Neural progenitor cell (in vitro differentiated cells): ENCODE data around the gene DGKD.

Experiments used
- EZH2 ChIP-seq: fragments of 200-600 bp; sonication (generic); IDR thresholded peaks from 2 replicates; pipeline ENCODE4 v1.6.1; 2017; ENCODE audit warnings: antibody characterized with exemption, mild to moderate bottlenecking, moderate library complexity
- EZH2phosphoT487 ChIP-seq: fragments of 200-600 bp; sonication (generic); IDR thresholded peaks from 2 replicates; pipeline ENCODE4 v1.6.1; 2017; ENCODE audit warnings: antibody characterized with exemption
- TF ChIP-seq, protein P1 (sequence below): fragments of 200-600 bp; sonication (generic); IDR thresholded peaks from 2 replicates; pipeline ENCODE4 v1.5.1; 2017; ENCODE audit warnings: antibody characterized with exemption, mild to moderate bottlenecking

DNA sequence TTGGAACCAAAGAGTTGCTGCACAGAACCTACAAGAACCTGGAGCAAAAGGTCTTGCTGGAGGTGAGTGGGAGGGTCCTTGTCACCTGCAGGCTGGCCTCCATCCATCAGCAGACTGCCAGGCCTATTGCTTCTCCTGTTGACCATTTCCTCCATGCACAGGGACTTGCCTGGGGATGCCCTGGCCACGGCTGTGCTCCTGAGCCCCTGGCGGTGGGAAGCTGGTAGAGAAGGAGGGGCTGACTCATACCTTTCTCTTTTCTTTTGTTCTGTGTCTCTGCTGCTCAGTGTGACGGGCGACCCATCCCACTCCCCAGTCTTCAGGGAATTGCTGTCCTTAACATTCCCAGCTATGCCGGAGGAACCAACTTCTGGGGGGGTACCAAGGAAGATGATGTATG, 102.6 kb downstream of the DGKD start:
- TF ChIP-seq, protein P1, sequence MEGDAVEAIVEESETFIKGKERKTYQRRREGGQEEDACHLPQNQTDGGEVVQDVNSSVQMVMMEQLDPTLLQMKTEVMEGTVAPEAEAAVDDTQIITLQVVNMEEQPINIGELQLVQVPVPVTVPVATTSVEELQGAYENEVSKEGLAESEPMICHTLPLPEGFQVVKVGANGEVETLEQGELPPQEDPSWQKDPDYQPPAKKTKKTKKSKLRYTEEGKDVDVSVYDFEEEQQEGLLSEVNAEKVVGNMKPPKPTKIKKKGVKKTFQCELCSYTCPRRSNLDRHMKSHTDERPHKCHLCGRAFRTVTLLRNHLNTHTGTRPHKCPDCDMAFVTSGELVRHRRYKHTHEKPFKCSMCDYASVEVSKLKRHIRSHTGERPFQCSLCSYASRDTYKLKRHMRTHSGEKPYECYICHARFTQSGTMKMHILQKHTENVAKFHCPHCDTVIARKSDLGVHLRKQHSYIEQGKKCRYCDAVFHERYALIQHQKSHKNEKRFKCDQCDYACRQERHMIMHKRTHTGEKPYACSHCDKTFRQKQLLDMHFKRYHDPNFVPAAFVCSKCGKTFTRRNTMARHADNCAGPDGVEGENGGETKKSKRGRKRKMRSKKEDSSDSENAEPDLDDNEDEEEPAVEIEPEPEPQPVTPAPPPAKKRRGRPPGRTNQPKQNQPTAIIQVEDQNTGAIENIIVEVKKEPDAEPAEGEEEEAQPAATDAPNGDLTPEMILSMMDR, result no peak
- no peak for TF ChIP-seq EZH2phosphoT487
- TF ChIP-seq EZH2, result no peak
